Measurements from ENCODE around the gene LMO1. TPM values are rescaled to one million over a fixed set of nuclear protein-coding genes. Genes with fewer than 3 reads are reported as not detected.

Gene LMO1
- polyA plus RNA-seq, 1 of the 3 experiments (the other 2 are of a cell fraction): 0.12 TPM

GRCh38 chr11:8233691-8234424, 29.8 kb downstream of the LMO1 start (continued):
- TF ChIP-seq, protein P1, sequence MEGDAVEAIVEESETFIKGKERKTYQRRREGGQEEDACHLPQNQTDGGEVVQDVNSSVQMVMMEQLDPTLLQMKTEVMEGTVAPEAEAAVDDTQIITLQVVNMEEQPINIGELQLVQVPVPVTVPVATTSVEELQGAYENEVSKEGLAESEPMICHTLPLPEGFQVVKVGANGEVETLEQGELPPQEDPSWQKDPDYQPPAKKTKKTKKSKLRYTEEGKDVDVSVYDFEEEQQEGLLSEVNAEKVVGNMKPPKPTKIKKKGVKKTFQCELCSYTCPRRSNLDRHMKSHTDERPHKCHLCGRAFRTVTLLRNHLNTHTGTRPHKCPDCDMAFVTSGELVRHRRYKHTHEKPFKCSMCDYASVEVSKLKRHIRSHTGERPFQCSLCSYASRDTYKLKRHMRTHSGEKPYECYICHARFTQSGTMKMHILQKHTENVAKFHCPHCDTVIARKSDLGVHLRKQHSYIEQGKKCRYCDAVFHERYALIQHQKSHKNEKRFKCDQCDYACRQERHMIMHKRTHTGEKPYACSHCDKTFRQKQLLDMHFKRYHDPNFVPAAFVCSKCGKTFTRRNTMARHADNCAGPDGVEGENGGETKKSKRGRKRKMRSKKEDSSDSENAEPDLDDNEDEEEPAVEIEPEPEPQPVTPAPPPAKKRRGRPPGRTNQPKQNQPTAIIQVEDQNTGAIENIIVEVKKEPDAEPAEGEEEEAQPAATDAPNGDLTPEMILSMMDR (IDR thresholded peaks at IDR 0.05): no peak
- TF ChIP-seq, protein P2, sequence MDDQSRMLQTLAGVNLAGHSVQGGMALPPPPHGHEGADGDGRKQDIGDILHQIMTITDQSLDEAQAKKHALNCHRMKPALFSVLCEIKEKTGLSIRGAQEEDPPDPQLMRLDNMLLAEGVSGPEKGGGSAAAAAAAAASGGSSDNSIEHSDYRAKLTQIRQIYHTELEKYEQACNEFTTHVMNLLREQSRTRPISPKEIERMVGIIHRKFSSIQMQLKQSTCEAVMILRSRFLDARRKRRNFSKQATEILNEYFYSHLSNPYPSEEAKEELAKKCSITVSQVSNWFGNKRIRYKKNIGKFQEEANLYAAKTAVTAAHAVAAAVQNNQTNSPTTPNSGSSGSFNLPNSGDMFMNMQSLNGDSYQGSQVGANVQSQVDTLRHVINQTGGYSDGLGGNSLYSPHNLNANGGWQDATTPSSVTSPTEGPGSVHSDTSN (IDR thresholded peaks at IDR 0.05): peak; percentile 28; the same call in 1 of the 2 replicates
- TF ChIP-seq GABPA (IDR thresholded peaks at IDR 0.05; ENCODE audit: low read depth) (no peak), JUND (IDR thresholded peaks at IDR 0.05) (no peak; the same call in 1 of the 2 replicates), YY1 (IDR thresholded peaks at IDR 0.05; ENCODE audit: low read depth) (no peak), RAD21 (IDR thresholded peaks at IDR 0.05; ENCODE audit: low read length) (no peak), ZBTB33 (IDR thresholded peaks at IDR 0.05; ENCODE audit: borderline replicate concordance, low read depth) (no peak), POLR2AphosphoS5 (IDR thresholded peaks at IDR 0.05; ENCODE audit: low read depth, low read length) (no peak), FOSL2 (IDR thresholded peaks at IDR 0.05; ENCODE audit: borderline replicate concordance, low read depth) (peak; percentile 73)

- Histone ChIP-seq H4K20me1 (ENCODE audit: insufficient read depth) (no peaks in the 10 kb centered on the region), H3K4me2 (no peak overlapping the region), H3K9me3 (no peaks in the 10 kb centered on the region), H3F3A (replicated peaks; ENCODE audit: insufficient read depth) (no peaks in the 10 kb centered on the region), H3K27ac (ENCODE audit: low read depth in 2 of 2, low read length in 1 of 2) (peak overlapping the region in 1 of 2 experiments; percentile 96; a peak in 3 of 4 replicates), H3K79me2 (ENCODE audit: insufficient read depth) (no peaks in the 10 kb centered on the region), H3K4me3 (ENCODE audit: low read depth in 2 of 2, low read length in 1 of 2) (no peak overlapping the region; a peak in 1 of 4 replicates), H2AFZ (ENCODE audit: low read depth) (no peak overlapping the region), H3K9me2 (no peaks in the 10 kb centered on the region), H3K4me1 (ENCODE audit: control insufficient read depth in 1 of 2, insufficient read depth in 2 of 2, low read depth in 1 of 2, low read length in 1 of 2) (peaks cover 0 to 98% of the 10 kb centered on the region in 2 experiments; a peak in 2 of 4 replicates), H3K36me3 (replicated peaks in 1 of 2; ENCODE audit: control insufficient read depth in 1 of 2, insufficient read depth in 2 of 2, low read length in 1 of 2) (no peaks in the 10 kb centered on the region), H3K27me3 (ENCODE audit: insufficient read depth) (no peaks in the 10 kb centered on the region), H3K9ac (no peak overlapping the region)
- peak; percentile 55 for DNase-seq
- no peak for TF ChIP-seq MAX (IDR thresholded peaks at IDR 0.05; ENCODE audit: low read depth)
- 0 out of 2 replicates have a peak, but pooled peaks have one; percentile 8 for TF ChIP-seq RAD21 (IDR thresholded peaks at IDR 0.05; ENCODE audit: low read length)
- WGBS (ENCODE audit: low lambda C conversion rate): 61% methylated on average over 6 of the region's 9 CpGs
- CTCF ChIA-PET: interaction anchor here (1.0 to 19.6 kb wide), 8 partner anchors 11 to 334 kb away, joined by 3 to 604 read pairs (median 5); partner anchors contain the start of gene LMO1
- POLR2A ChIA-PET: interaction anchor here (0.6 to 7.4 kb wide), 10 partner anchors 10 to 246 kb away, joined by 3 to 87 read pairs (median 4); partner anchors contain the start of gene LMO1
Measured at GRCh38 chr11:8232849-8233606, 30.6 kb downstream of the LMO1 start.
